Measurements from ENCODE around the gene TRMT1. TPM values are rescaled to one million over a fixed set of nuclear protein-coding genes. Genes with fewer than 3 reads are reported as not detected.
A peak's percentile ranks its signal among the peaks of the same experiment; 100 is the strongest.
"Not testable (repeated sequence)": the region's sequence is repeated elsewhere in the genome, so short reads cannot be mapped to it uniquely, and the experiment has no call there.

The TRMT1 gene
- total RNA-seq, 2 experiments from 2014 or later: 43.2 to 50.2 TPM

DNA sequence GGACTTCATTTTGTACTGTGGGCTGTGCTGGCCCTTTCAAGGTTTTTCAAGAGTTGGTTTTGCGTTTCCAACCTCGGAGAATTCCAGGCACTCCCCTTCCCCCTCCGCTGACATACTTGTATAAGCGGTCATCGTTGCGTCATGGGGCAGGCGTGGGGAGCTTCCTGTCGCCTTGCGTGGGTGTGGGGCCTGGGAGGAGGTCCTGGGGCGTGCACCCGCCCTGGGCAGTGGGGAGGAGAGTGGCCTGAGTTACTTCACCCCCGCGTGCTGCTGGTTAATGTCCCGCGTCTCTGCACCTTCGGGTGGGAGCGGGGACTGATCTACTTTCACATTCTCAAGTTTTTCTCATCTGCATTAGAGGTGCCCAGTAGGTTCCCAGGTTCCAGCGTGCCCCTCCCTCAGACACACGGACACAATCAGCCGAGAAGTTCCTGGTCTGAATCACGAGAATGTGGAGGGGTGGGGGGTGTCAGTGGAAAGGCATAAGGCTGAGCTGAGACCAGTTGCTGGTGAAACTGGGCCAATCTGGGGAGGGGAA is 37.8 kb upstream of the TRMT1 start:
- CTCF ChIA-PET: interaction anchor here (1.8 to 4.5 kb wide), 3 partner anchors 12 to 50 kb away, joined by 7 to 58 read pairs (median 11); no protein-coding TSS in a partner anchor
- Mint-ChIP-seq H3K4me1 (peaks cover 37% of the 10 kb centered on the region), H3K4me3 (peak overlapping the region; percentile 96), H3K9me3 (ENCODE audit: low read depth) (no peaks in the 10 kb centered on the region), H3K27me3 (no peaks in the 10 kb centered on the region), H3K36me3 (peaks cover 25% of the 10 kb centered on the region), H3K27ac (peak overlapping the region; percentile 100)
- peak; percentile 81 for DNase-seq
- no peak for ATAC-seq

DNA sequence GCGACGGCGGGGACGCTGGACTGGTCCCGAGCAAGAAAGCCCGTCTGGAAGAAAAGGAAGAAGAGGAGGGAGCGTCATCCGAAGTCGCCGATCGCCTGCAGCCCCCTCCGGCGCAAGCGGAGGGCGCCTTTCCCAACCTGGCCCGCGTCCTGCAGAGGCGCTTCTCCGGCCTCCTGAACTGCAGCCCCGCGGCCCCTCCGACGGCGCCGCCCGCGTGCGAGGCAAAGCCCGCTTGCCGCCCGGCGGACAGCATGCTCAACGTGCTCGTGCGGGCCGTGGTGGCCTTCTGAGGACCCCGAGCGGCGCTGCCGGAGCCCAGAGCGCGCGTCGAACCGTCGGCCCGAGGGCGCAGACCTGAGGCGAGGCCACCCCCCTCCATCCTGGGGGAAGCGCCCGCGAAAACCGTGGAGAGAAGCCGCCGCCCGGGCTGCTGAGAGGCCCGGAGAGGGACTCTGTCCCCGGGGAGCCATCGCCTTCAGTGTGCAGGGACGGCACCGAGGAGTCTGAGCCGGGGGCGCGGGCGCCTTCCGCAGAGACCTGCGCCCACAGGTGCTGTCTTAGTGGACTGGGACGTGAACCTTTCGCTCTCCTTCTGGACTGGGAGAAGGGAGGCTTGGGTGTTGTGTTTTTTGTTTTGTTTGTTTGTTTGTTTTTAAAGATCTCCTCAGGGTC is 37.2 kb upstream of the TRMT1 start:
- ATAC-seq (no peak), DNase-seq (peak; percentile 50)
- Mint-ChIP-seq H3K9me3 (ENCODE audit: low read depth) (no peaks in the 10 kb centered on the region), H3K27ac (peak overlapping the region; percentile 100), H3K27me3 (no peaks in the 10 kb centered on the region), H3K36me3 (peaks cover 25% of the 10 kb centered on the region), H3K4me3 (peak overlapping the region; percentile 96), H3K4me1 (peaks cover 40% of the 10 kb centered on the region)
- CTCF ChIA-PET: interaction anchor here (2.0 to 4.5 kb wide), 4 partner anchors 10 to 49 kb away, joined by 7 to 58 read pairs (median 26); no protein-coding TSS in a partner anchor

DNA sequence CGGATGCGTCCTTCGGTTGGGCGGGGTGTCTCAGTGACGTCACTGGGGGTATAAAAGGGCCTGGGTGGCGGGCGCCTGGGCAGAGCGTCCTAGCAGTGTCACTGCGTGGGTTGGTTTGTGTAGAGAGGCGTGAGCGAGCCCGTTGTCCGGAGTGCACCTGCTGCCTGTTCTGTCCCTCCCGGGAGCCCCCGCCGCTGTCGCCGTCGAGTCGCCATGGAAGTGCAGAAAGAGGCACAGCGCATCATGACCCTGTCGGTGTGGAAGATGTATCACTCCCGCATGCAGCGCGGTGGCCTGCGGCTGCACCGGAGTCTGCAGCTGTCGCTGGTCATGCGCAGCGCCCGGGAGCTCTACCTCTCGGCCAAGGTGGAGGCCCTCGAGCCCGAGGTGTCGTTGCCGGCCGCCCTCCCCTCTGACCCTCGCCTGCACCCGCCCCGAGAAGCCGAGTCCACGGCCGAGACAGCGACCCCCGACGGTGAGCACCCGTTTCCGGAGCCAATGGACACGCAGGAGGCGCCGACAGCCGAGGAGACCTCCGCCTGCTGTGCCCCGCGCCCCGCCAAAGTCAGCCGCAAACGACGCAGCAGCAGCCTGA is 36.5 kb upstream of the TRMT1 start:
- ATAC-seq (peak; percentile 31), DNase-seq (peak; percentile 97)
- CTCF ChIA-PET: interaction anchor here (0.7 to 2.0 kb wide), 12 partner anchors 11 to 358 kb away, joined by 3 to 26 read pairs (median 5); partner anchors contain the start of gene NACC1
- H3K4me3 Mint-ChIP-seq: peak overlapping the region; percentile 96
- no peaks in the 10 kb centered on the region for H3K9me3 Mint-ChIP-seq (ENCODE audit: low read depth)
- H3K27me3 Mint-ChIP-seq: no peaks in the 10 kb centered on the region
- H3K27ac Mint-ChIP-seq: peak overlapping the region; percentile 100
- H3K36me3 Mint-ChIP-seq: peaks cover 26% of the 10 kb centered on the region
- H3K4me1 Mint-ChIP-seq: peaks cover 37% of the 10 kb centered on the region

DNA sequence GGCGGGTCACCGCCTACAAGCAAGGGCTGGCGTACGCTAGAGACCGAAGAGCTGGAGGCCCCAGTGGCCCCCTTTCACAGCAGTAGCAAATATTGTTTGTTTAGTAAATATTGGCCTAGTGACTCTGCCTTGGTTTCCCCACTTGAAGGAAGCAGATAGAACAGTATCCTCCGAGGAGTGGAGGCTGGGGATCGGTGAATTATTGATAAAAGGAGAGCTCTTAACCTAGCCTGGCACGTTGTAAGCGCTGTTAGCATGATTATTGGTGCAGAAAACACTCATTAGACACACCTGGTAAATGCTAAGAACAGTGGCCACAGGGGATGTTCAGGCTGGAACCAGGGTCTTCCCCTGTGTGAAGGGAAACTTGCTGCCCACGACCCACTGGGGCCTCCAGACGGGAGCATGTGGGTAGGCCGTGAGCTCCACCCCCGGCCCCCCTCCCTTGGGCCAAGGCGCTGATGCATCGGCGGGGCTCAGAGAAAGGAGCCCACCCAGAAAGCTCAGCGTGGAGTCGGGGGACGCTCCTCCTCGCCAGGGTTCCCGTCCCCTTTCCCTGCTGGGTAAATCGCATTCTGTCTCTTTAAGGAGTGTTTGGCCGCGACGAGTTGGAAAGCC is 35.9 kb upstream of the TRMT1 start:
- no peak for DNase-seq
- Mint-ChIP-seq H3K9me3 (ENCODE audit: low read depth) (no peaks in the 10 kb centered on the region), H3K27me3 (no peaks in the 10 kb centered on the region), H3K4me1 (peaks cover 32% of the 10 kb centered on the region), H3K27ac (peak overlapping the region; percentile 100), H3K4me3 (peak overlapping the region; percentile 96), H3K36me3 (peaks cover 26% of the 10 kb centered on the region)
- CTCF ChIA-PET: interaction anchor here (0.7 to 2.0 kb wide), 14 partner anchors 11 to 358 kb away, joined by 3 to 26 read pairs (median 4); partner anchors contain the start of gene NACC1
- ATAC-seq: peak; percentile 2

DNA sequence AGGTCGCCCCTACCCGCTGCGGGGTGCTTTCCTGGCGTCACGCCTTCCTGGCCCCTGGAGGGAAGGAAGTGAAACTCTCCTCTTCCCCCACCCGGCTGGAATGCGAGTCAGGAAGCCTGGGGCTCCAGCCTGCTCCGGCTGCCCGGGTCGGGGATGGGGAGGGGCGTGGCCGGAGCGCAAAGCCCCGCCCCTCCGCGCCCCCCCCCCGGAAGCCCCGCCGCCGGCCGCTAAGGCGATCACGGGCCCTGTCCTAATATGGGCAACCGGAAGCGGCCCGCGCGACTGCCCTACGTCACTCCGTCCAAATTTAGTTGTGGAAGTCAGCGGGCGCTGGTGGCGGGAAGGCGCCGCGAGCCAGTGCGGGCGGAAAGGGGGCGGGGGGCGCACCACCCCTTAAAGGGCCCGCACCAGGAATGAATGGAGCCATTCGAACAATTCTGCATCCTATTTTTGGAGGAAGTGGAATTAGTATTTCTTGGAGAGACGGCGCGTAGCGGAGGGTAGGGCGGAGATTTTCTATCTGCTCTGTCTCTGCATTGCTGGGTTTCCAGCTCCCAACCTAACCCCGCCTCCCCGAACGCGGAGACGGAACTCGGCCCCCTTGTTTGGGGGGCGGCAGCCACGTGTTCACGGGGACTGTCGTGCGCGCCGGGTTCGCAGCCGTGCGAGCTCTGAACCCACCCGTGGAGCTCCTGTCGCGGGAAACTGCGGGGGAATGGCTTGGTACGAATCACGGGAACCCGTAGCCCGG is 35.2 kb upstream of the TRMT1 start:
- CTCF ChIA-PET: interaction anchor here (0.6 to 2.0 kb wide), 14 partner anchors 12 to 357 kb away, joined by 3 to 26 read pairs (median 4); partner anchors contain the start of gene NACC1
- Mint-ChIP-seq H3K27ac (peak overlapping the region; percentile 100), H3K9me3 (ENCODE audit: low read depth) (no peaks in the 10 kb centered on the region), H3K4me3 (peak overlapping the region; percentile 96), H3K27me3 (no peaks in the 10 kb centered on the region), H3K36me3 (peaks cover 28% of the 10 kb centered on the region), H3K4me1 (peaks cover 28% of the 10 kb centered on the region)
- DNase-seq: peak; percentile 98
- peak; percentile 50 for ATAC-seq

DNA sequence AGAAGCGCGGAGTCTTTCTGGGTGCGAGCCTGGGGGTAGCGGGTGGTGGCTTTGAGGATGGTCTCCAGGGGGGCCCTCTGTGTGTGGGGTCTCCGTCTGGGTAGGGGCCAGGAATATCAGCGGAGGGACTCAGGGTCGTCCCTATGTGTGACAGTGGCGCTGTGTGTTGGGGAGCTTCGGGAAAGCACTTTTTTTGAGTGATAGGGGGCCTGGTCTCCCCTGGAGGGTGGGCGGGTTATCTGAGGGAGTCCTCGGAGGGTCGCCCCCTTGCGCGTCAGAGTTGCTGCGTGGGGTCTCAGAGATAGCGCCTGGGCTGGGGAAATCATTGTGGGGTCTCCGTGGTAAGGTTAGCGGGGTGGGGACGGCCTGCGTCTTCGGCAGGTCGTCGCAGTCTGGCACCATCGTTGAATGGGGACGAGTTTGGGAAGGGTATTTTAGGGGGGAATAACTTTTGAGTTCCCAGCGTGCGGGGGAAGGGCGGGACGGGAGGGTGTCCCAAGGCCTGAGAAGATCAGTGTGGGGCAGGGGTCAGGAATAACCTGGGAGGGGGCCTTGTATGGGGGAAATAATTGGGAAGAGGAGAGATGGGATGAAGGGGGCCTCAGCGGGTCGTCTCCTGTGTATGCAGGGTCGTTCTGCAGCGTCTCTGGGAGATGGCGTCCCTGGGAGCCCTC is 34.5 kb upstream of the TRMT1 start:
- DNase-seq (peak; percentile 61), ATAC-seq (peak; percentile 1)
- Mint-ChIP-seq H3K36me3 (peaks cover 28% of the 10 kb centered on the region), H3K27me3 (no peaks in the 10 kb centered on the region), H3K4me1 (peaks cover 21% of the 10 kb centered on the region), H3K9me3 (ENCODE audit: low read depth) (no peaks in the 10 kb centered on the region), H3K27ac (peak overlapping the region; percentile 91), H3K4me3 (peak overlapping the region; percentile 96)
- CTCF ChIA-PET: interaction anchor here (0.8 to 2.6 kb wide), 7 partner anchors 20 to 186 kb away, joined by 3 to 12 read pairs (median 7); partner anchors contain the start of gene NACC1

DNA sequence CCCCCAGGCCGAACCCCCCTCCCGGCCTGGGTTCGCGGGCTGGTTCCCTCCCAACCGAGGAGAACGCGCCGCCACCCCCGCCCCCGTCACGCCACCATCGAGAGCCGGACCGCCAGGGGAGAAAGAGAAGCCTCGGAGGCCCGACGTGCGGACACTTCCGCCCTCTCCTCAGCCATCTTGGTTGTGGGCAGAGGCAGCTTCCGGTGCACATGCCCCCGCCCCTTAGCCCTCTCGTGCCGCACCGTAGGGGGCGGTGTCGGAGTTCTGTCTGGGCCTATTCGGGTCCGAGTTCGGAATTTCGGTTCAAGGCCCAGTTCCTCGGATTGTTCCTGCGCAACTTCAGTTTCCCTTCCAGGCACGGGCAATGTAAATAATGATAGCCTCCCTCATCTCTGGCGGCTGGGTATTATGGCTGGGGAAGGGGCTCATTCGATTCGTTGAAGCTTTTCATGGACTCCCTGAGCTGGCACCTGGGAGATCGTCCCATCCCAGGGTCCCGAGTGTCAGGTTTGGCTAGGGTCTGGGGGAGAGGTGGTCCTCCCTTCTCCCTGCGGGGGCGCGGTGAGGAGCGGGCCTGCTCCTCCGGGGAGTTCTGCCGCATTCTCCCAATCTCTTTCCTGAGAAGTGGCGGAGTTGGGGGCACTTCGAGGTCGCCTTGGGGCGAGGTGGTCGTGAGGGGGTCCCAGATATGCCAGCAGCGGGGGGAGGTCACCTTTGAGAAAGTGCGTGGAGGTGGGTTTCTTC is 33.8 kb upstream of the TRMT1 start, which contains the start of the genes IER2 and STX10:
Gene IER2 (plus strand): TSS at position 225 of the 744 bp plus-strand sequence. CDS start 2,776 bp downstream, outside the sequence.
Gene STX10 (minus strand): TSS at position 189 of the 744 bp plus-strand sequence. CDS start 202 bp downstream, outside the sequence.
- H3K4me3 Mint-ChIP-seq: peak within 1 kb of the TSS; percentile 96
- peak within 1 kb of the TSS; percentile 91 for H3K27ac Mint-ChIP-seq

DNA sequence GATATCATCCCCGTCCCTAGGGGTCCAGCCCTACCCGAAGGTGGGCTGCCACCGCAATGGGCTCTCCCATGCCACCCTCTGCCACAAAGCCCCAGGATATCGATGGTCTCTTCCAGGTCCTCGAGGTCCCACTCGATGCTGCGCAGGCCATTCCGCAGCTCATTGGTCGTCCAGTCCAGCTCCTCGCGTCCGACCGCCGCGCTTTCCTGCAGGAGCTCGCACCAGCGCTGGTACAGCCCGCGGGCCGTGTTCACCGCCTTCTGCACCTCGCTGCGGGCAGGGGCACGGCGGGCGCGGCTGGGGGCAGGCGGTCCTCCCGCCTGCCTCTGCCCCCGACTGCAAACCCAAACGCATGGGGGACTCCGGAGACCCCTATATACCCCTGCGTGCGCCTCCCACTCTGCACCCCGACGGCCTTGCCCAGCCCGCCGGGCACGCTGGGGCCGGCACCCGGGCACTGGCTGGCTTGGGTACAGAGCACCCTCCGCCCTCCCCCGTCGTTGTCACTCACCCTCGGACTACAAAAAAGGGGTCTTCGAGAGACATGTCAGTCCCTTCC is 33.2 kb upstream of the TRMT1 start:
- ATAC-seq (peak; percentile 2), DNase-seq (peak; percentile 67)
- Mint-ChIP-seq H3K4me1 (peaks cover 16% of the 10 kb centered on the region), H3K4me3 (peak overlapping the region; percentile 96), H3K27me3 (no peaks in the 10 kb centered on the region), H3K36me3 (peaks cover 23% of the 10 kb centered on the region), H3K27ac (peak overlapping the region; percentile 91), H3K9me3 (ENCODE audit: low read depth) (no peaks in the 10 kb centered on the region)
- CTCF ChIA-PET: interaction anchor here (0.5 to 2.6 kb wide), 15 partner anchors 9 to 1185 kb away, joined by 3 to 12 read pairs (median 5); partner anchors contain the start of genes NACC1 and ZNF763

More for the DNA sequence above, 33.8 kb upstream of the TRMT1 start, which contains the start of the genes IER2 and STX10:
- H3K9me3 Mint-ChIP-seq (ENCODE audit: low read depth): no peaks in the 10 kb centered on the region
- peaks cover 28% of the 10 kb centered on the region for H3K36me3 Mint-ChIP-seq
- DNase-seq: peak; percentile 97
- CTCF ChIA-PET: interaction anchor here (0.5 to 2.6 kb wide), 14 partner anchors 8 to 1186 kb away, joined by 3 to 12 read pairs (median 6); partner anchors contain the start of genes NACC1 and ZNF763
- H3K27me3 Mint-ChIP-seq: no peaks in the 10 kb centered on the region
- ATAC-seq: peak; percentile 51
- peaks cover 19% of the 10 kb centered on the region for H3K4me1 Mint-ChIP-seq

DNA sequence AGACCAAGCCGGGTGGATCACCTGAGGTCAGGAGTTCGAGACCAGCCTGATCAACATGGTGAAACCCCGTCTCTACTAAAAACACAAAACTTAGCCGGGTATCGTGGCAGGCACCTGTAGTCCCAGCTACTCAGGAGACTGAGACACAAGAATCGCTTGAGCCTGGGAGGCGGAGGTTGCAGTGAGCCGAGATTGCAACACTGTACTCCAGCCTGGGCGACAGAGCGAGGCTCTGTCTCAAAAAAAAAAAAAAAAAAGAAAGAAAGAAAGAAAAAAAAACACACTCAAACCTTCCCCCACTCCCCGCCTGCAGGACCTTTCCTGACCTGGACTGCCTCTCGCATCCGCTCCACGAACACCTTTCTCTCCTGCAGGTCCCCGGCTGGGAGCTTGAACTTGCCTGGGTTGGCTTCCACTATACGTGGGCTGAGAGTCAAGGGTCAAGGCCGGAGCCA is 32.7 kb upstream of the TRMT1 start:
- not testable (repeated sequence) for H3K27me3 Mint-ChIP-seq; DNase-seq; H3K9me3 Mint-ChIP-seq (ENCODE audit: low read depth); ATAC-seq
- Mint-ChIP-seq H3K4me3 (peak overlapping the region; percentile 96), H3K27ac (peak overlapping the region; percentile 91), H3K36me3 (peaks cover 17% of the 10 kb centered on the region), H3K4me1 (peaks cover 16% of the 10 kb centered on the region)
- CTCF ChIA-PET: interaction anchor here (0.5 to 2.6 kb wide), 11 partner anchors 9 to 184 kb away, joined by 3 to 12 read pairs (median 6); partner anchors contain the start of gene NACC1

DNA sequence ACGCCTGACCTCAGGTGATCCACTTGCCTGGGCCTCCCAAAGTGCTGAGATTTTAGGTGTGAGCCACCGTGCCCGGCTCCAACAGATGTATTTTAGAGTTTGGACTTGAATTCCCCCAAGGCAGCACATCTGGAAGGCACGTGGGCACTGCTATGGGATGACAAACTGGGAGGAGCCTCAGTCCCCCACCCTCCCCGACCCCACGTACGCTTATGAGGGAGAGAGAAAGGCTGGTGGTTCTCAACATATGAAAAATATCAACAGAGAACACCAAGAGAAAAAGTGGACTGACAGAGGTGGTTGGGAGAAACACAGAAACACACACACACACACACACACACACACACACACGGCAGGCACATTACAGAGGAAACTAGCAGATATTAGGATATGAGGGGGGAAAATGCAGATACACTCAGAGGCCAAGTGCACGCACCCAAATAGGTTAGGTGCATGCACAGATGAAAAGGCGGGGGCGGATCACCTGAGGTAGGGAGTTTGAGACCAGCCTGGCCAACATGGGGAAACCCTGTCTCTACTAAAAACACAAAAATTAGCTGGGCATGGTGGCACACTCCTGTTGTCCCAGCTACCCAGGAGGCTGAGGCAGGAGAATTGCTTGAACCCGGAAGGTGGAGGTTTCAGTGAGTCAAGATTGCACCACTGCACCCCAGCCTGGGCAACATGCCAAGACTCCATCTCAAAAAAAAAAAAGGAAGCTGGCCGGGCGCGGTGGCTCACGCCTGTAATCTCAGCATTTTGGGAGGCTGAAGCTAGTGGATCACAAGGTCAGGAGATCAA is 30.4 kb upstream of the TRMT1 start:
- no peak overlapping the region for H3K27ac Mint-ChIP-seq
- peaks cover 18% of the 10 kb centered on the region for H3K4me1 Mint-ChIP-seq
- H3K4me3 Mint-ChIP-seq: no peak overlapping the region
- H3K9me3 Mint-ChIP-seq (ENCODE audit: low read depth): no peaks in the 10 kb centered on the region
- no peak for ATAC-seq
- no peak for DNase-seq
- peaks cover 7% of the 10 kb centered on the region for H3K36me3 Mint-ChIP-seq
- CTCF ChIA-PET: interaction anchor here (0.7 to 0.9 kb wide), 2 partner anchors 121 to 181 kb away, joined by 3 read pairs; no protein-coding TSS in a partner anchor
- no peaks in the 10 kb centered on the region for H3K27me3 Mint-ChIP-seq

All from activated CD8-positive, alpha-beta memory T cell treated with anti-CD3 and anti-CD28 coated beads, Interleukin-2, amount 10 ng/mL, durations not matched to agents 7 days and 5 days (primary cell).